Measurements from ENCODE around the gene PPFIA1. TPM values are rescaled to one million over a fixed set of nuclear protein-coding genes. Genes with fewer than 3 reads are reported as not detected.
A peak's percentile ranks its signal among the peaks of the same experiment; 100 is the strongest.

The PPFIA1 gene
- total RNA-seq, 1 experiment from 2014 or later = 75.1 TPM

DNA sequence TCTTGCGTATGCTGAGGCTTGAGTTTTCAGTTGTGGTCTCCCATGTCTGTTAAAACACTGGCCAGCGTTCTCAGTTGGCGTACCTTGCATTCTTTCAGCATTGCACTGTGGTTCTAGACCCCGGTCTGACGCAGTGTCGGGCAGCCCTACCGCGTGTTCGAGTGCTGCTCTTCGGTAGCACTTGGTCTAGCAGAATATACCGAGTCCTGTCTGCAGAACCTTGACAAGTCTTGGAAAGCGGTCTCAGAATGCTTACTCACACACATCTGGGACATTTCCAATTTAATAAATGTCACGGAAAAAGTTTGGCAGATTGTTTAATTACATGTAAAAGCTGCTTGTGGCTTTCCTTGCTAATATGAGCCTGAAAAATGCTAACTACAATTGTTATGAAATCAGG lies 32.6 kb downstream of the PPFIA1 start:
- no peaks in the 10 kb centered on the region for H3K9me3 Mint-ChIP-seq
- no peak for DNase-seq (ENCODE audit: low spot score)
- ChIA-PET POLR2A (no interaction called here), CTCF (interaction anchor here (1.5 kb wide), 1 partner anchor 9 kb away, joined by 5 read pairs; no protein-coding TSS in a partner anchor)
- TF ChIP-seq SOX15 (CRISPR knock-in tag; IDR thresholded peaks at IDR 0.05) (no peak), PRRX2 (CRISPR knock-in tag; IDR thresholded peaks at IDR 0.05) (no peak), MXD4 (CRISPR knock-in tag; IDR thresholded peaks at IDR 0.05; ENCODE audit: borderline replicate concordance) (no peak), NR3C1 (CRISPR knock-in tag; conservative IDR thresholded peaks at IDR 0.05; ENCODE audit: low read depth) (no peak), ATF1 (CRISPR knock-in tag; IDR thresholded peaks at IDR 0.05) (no peak), ZNF317 (CRISPR knock-in tag; IDR thresholded peaks at IDR 0.05; ENCODE audit: borderline replicate concordance, low read depth) (no peak)
- TF ChIP-seq, protein P1, sequence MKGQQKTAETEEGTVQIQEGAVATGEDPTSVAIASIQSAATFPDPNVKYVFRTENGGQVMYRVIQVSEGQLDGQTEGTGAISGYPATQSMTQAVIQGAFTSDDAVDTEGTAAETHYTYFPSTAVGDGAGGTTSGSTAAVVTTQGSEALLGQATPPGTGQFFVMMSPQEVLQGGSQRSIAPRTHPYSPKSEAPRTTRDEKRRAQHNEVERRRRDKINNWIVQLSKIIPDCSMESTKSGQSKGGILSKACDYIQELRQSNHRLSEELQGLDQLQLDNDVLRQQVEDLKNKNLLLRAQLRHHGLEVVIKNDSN (CRISPR knock-in tag; IDR thresholded peaks at IDR 0.05) = no peak
- TF ChIP-seq, protein P2, sequence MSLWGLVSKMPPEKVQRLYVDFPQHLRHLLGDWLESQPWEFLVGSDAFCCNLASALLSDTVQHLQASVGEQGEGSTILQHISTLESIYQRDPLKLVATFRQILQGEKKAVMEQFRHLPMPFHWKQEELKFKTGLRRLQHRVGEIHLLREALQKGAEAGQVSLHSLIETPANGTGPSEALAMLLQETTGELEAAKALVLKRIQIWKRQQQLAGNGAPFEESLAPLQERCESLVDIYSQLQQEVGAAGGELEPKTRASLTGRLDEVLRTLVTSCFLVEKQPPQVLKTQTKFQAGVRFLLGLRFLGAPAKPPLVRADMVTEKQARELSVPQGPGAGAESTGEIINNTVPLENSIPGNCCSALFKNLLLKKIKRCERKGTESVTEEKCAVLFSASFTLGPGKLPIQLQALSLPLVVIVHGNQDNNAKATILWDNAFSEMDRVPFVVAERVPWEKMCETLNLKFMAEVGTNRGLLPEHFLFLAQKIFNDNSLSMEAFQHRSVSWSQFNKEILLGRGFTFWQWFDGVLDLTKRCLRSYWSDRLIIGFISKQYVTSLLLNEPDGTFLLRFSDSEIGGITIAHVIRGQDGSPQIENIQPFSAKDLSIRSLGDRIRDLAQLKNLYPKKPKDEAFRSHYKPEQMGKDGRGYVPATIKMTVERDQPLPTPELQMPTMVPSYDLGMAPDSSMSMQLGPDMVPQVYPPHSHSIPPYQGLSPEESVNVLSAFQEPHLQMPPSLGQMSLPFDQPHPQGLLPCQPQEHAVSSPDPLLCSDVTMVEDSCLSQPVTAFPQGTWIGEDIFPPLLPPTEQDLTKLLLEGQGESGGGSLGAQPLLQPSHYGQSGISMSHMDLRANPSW (CRISPR knock-in tag; conservative IDR thresholded peaks at IDR 0.05; ENCODE audit: low read depth) = no peak
- TF ChIP-seq, protein P3, sequence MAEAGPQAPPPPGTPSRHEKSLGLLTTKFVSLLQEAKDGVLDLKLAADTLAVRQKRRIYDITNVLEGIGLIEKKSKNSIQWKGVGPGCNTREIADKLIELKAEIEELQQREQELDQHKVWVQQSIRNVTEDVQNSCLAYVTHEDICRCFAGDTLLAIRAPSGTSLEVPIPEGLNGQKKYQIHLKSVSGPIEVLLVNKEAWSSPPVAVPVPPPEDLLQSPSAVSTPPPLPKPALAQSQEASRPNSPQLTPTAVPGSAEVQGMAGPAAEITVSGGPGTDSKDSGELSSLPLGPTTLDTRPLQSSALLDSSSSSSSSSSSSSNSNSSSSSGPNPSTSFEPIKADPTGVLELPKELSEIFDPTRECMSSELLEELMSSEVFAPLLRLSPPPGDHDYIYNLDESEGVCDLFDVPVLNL (CRISPR knock-in tag; IDR thresholded peaks at IDR 0.05; ENCODE audit: borderline replicate concordance, low read depth) = no peak
- H3K4me3 Mint-ChIP-seq = no peak overlapping the region
- H3K36me3 Mint-ChIP-seq = peaks cover 35% of the 10 kb centered on the region
- peaks cover 26% of the 10 kb centered on the region for H3K4me1 Mint-ChIP-seq
- H3K27me3 Mint-ChIP-seq (ENCODE audit: low read depth) = no peaks in the 10 kb centered on the region
- ATAC-seq = no peak
- H3K27ac Mint-ChIP-seq = peak overlapping the region; percentile 27; the same call in 1 of the 2 replicates

DNA sequence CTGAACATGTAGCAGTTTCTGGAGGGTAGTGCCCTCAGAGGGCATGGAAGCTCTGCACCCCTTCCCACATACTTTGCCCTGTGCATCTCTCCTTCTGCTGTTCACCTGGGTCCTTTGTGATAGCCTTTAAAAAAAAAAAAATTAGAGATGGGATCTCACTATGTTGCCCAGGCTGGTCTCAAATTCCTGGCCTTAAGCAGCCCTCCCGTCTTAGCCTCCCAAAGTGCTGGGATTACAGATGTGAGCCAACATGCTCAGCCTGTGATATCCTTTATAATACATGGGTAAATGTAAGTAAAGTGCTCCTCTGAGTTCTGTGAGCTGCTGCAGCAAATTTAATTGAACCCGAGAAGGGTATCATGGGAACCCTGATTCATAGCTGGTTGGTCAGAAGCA lies 33.7 kb downstream of the PPFIA1 start:
- Mint-ChIP-seq H3K36me3 (peaks cover 26% of the 10 kb centered on the region), H3K4me1 (peaks cover 26% of the 10 kb centered on the region), H3K4me3 (no peak overlapping the region), H3K9me3 (no peaks in the 10 kb centered on the region), H3K27ac (no peak overlapping the region), H3K27me3 (ENCODE audit: low read depth) (no peaks in the 10 kb centered on the region)
- ChIA-PET CTCF (no interaction called here), POLR2A (no interaction called here)
- no peak for ATAC-seq
- no peak for DNase-seq (ENCODE audit: low spot score)
- TF ChIP-seq ZNF121 (CRISPR knock-in tag; IDR thresholded peaks at IDR 0.05) (peak; percentile 69), MXD4 (CRISPR knock-in tag; IDR thresholded peaks at IDR 0.05; ENCODE audit: borderline replicate concordance) (no peak), ZBTB21 (CRISPR knock-in tag; IDR thresholded peaks at IDR 0.05; ENCODE audit: borderline replicate concordance) (no peak)

DNA sequence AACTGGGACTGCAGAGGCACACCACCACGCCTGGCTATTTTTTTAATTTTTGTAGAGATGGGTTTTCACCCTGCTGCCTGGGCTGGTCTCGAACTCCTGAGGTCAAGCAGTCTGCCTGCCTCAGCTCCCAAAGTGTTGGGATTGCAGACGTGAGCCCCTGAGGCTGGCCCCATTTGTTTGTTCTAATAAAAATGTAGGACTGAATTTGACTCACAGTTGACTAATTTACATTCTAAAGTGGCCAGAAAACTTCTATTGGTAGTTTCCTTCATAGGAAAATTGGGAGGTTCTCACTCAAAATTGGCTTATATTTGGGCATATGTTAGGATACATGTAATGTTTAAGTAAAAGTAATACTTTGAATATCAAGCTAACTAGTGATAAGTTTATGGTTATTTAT lies 35.0 kb downstream of the PPFIA1 start:
- ChIA-PET CTCF (no interaction called here), POLR2A (no interaction called here)
- DNase-seq (ENCODE audit: low spot score) = no peak
- TF ChIP-seq, protein P4, sequence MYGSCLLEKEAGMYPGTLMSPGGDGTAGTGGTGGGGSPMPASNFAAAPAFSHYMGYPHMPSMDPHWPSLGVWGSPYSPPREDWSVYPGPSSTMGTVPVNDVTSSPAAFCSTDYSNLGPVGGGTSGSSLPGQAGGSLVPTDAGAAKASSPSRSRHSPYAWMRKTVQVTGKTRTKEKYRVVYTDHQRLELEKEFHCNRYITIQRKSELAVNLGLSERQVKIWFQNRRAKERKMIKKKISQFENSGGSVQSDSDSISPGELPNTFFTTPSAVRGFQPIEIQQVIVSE (CRISPR knock-in tag; IDR thresholded peaks at IDR 0.05; ENCODE audit: borderline replicate concordance) = no peak
- TF ChIP-seq, protein P5, sequence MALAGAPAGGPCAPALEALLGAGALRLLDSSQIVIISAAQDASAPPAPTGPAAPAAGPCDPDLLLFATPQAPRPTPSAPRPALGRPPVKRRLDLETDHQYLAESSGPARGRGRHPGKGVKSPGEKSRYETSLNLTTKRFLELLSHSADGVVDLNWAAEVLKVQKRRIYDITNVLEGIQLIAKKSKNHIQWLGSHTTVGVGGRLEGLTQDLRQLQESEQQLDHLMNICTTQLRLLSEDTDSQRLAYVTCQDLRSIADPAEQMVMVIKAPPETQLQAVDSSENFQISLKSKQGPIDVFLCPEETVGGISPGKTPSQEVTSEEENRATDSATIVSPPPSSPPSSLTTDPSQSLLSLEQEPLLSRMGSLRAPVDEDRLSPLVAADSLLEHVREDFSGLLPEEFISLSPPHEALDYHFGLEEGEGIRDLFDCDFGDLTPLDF (CRISPR knock-in tag; IDR thresholded peaks at IDR 0.05) = no peak
- TF ChIP-seq, protein P6, sequence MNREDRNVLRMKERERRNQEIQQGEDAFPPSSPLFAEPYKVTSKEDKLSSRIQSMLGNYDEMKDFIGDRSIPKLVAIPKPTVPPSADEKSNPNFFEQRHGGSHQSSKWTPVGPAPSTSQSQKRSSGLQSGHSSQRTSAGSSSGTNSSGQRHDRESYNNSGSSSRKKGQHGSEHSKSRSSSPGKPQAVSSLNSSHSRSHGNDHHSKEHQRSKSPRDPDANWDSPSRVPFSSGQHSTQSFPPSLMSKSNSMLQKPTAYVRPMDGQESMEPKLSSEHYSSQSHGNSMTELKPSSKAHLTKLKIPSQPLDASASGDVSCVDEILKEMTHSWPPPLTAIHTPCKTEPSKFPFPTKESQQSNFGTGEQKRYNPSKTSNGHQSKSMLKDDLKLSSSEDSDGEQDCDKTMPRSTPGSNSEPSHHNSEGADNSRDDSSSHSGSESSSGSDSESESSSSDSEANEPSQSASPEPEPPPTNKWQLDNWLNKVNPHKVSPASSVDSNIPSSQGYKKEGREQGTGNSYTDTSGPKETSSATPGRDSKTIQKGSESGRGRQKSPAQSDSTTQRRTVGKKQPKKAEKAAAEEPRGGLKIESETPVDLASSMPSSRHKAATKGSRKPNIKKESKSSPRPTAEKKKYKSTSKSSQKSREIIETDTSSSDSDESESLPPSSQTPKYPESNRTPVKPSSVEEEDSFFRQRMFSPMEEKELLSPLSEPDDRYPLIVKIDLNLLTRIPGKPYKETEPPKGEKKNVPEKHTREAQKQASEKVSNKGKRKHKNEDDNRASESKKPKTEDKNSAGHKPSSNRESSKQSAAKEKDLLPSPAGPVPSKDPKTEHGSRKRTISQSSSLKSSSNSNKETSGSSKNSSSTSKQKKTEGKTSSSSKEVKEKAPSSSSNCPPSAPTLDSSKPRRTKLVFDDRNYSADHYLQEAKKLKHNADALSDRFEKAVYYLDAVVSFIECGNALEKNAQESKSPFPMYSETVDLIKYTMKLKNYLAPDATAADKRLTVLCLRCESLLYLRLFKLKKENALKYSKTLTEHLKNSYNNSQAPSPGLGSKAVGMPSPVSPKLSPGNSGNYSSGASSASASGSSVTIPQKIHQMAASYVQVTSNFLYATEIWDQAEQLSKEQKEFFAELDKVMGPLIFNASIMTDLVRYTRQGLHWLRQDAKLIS (CRISPR knock-in tag; IDR thresholded peaks at IDR 0.05; ENCODE audit: borderline replicate concordance) = no peak
- TF ChIP-seq ESRRA (CRISPR knock-in tag; IDR thresholded peaks at IDR 0.05; ENCODE audit: borderline replicate concordance) (no peak), ZNF121 (CRISPR knock-in tag; IDR thresholded peaks at IDR 0.05) (no peak), SMAD4 (CRISPR knock-in tag; IDR thresholded peaks at IDR 0.05) (no peak), ZNF138 (CRISPR knock-in tag; conservative IDR thresholded peaks at IDR 0.05) (no peak)
- TF ChIP-seq, protein P3 (CRISPR knock-in tag; IDR thresholded peaks at IDR 0.05; ENCODE audit: borderline replicate concordance, low read depth) = no peak
- TF ChIP-seq, protein P7, sequence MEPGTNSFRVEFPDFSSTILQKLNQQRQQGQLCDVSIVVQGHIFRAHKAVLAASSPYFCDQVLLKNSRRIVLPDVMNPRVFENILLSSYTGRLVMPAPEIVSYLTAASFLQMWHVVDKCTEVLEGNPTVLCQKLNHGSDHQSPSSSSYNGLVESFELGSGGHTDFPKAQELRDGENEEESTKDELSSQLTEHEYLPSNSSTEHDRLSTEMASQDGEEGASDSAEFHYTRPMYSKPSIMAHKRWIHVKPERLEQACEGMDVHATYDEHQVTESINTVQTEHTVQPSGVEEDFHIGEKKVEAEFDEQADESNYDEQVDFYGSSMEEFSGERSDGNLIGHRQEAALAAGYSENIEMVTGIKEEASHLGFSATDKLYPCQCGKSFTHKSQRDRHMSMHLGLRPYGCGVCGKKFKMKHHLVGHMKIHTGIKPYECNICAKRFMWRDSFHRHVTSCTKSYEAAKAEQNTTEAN (CRISPR knock-in tag; IDR thresholded peaks at IDR 0.05) = no peak

More for the DNA sequence above, 35.0 kb downstream of the PPFIA1 start:
- H3K27me3 Mint-ChIP-seq (ENCODE audit: low read depth) = no peaks in the 10 kb centered on the region
- H3K9me3 Mint-ChIP-seq = no peaks in the 10 kb centered on the region
- no peak overlapping the region for H3K4me3 Mint-ChIP-seq
- H3K27ac Mint-ChIP-seq = peak overlapping the region; percentile 83
- peaks cover 29% of the 10 kb centered on the region for H3K4me1 Mint-ChIP-seq
- ATAC-seq = no peak
- H3K36me3 Mint-ChIP-seq = peaks cover 24% of the 10 kb centered on the region

Measured in WTC11 (cell line).